Nephron progenitor cell (in vitro differentiated cells): ENCODE results near the gene GLS2.

ENCODE experiments used
- DNase-seq: peaks from one replicate; pipeline ENCODE4 v3.0.0; 2021
- H3K27ac Mint-ChIP-seq: 2 replicates; pipeline ENCODE4 v1.8.0; 2021; ENCODE audit warnings: mild to moderate bottlenecking, moderate library complexity, mixed read lengths
- H3K27me3 Mint-ChIP-seq: 2 replicates; pipeline ENCODE4 v1.8.0; 2021; ENCODE audit warnings: mild to moderate bottlenecking, low read depth, mixed read lengths; ENCODE audit not compliant: poor library complexity
- H3K36me3 Mint-ChIP-seq: 2 replicates; pipeline ENCODE4 v1.8.0; 2021; ENCODE audit warnings: low read depth, mixed read lengths
- H3K4me1 Mint-ChIP-seq: 2 replicates; pipeline ENCODE4 v1.8.0; 2021; ENCODE audit warnings: mixed read lengths
- H3K4me3 Mint-ChIP-seq: 2 replicates; pipeline ENCODE4 v1.8.0; 2021; ENCODE audit warnings: mild to moderate bottlenecking, moderate library complexity, mixed read lengths
- H3K9me3 Mint-ChIP-seq: 2 replicates; pipeline ENCODE4 v1.8.0; 2021; ENCODE audit warnings: mild to moderate bottlenecking, moderate library complexity, mixed read lengths
- CTCF ChIP-seq: fragments of 200-600 bp; sonication (generic); IDR thresholded peaks from 2 replicates; pipeline ENCODE4 v1.5.0; 2021; ENCODE audit warnings: antibody characterized with exemption

The GLS2 gene

GRCh38 chr12:56477521-56478225 is 10.3 kb downstream of the GLS2 start:
- Mint-ChIP-seq H3K27ac (no peak overlapping the region), H3K36me3 (peaks cover 12% of the 10 kb centered on the region), H3K4me3 (no peak overlapping the region), H3K27me3 (peaks cover 12% of the 10 kb centered on the region), H3K4me1 (peaks cover 6% of the 10 kb centered on the region), H3K9me3 (no peaks in the 10 kb centered on the region)
- no peak for TF ChIP-seq CTCF
- no peak for DNase-seq

- Mint-ChIP-seq H3K4me3 (no peak overlapping the region), H3K27me3 (peaks cover 12% of the 10 kb centered on the region), H3K36me3 (peaks cover 15% of the 10 kb centered on the region), H3K27ac (no peak overlapping the region), H3K4me1 (peaks cover 6% of the 10 kb centered on the region), H3K9me3 (no peaks in the 10 kb centered on the region)
- no peak for DNase-seq
- TF ChIP-seq CTCF: no peak
Measured at GRCh38 chr12:56476972-56477432, 11.0 kb downstream of the GLS2 start.

GRCh38 chr12:56476143-56476542 is 11.8 kb downstream of the GLS2 start:
- Mint-ChIP-seq H3K9me3 (no peaks in the 10 kb centered on the region), H3K4me3 (no peak overlapping the region), H3K27me3 (peaks cover 13% of the 10 kb centered on the region), H3K36me3 (peaks cover 16% of the 10 kb centered on the region), H3K27ac (no peak overlapping the region), H3K4me1 (peaks cover 9% of the 10 kb centered on the region)
- no peak for DNase-seq
- no peak for TF ChIP-seq CTCF

GRCh38 chr12:56474389-56474788 is 13.6 kb downstream of the GLS2 start:
- H3K27me3 Mint-ChIP-seq: peaks cover 10% of the 10 kb centered on the region
- H3K9me3 Mint-ChIP-seq: no peaks in the 10 kb centered on the region
- DNase-seq: no peak
- no peak for TF ChIP-seq CTCF
- H3K4me1 Mint-ChIP-seq: peaks cover 15% of the 10 kb centered on the region
- H3K27ac Mint-ChIP-seq: no peak overlapping the region
- H3K4me3 Mint-ChIP-seq: no peak overlapping the region
- peaks cover 16% of the 10 kb centered on the region for H3K36me3 Mint-ChIP-seq

GRCh38 chr12:56469007-56469930 is 18.7 kb downstream of the GLS2 start:
- TF ChIP-seq CTCF: no peak
- no peak for DNase-seq
- H3K4me1 Mint-ChIP-seq: peaks cover 29% of the 10 kb centered on the region

More at GRCh38 chr12:56469007-56469930, 18.7 kb downstream of the GLS2 start:
- no peaks in the 10 kb centered on the region for H3K9me3 Mint-ChIP-seq
- H3K36me3 Mint-ChIP-seq: peaks cover 16% of the 10 kb centered on the region
- peak overlapping the region; percentile 95 for H3K27ac Mint-ChIP-seq
- H3K27me3 Mint-ChIP-seq: peaks cover 8% of the 10 kb centered on the region
- H3K4me3 Mint-ChIP-seq: peak overlapping the region; percentile 99
